ENCODE results near the gene ROR2.
"Not testable (repeated sequence)": the region's sequence is repeated elsewhere in the genome, so short reads cannot be mapped to it uniquely, and the experiment has no call there.

The ROR2 gene

DNA sequence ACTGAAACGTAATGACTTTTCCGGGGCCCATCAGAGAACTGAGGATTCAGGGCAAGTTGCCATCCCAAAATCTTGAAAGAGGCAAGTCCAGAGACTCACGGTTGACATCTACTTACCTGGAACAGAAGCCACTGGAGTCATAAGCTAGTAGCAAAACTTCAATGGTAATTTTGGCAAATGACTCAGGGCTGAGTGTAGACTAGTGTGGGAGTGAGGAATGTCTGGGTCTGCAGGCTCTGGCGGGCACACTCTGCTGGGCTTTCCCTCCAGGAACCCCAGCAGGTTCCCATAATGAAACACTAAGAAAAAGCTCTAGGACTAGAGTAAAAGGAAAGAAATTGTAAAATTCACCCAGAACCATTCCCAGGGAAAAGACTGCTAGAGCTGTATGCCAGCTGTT lies 403.5 kb downstream of the ROR2 start:
- Histone ChIP-seq H3K9ac (ENCODE audit: low read depth, low read length) (no peak overlapping the region), H4K20me1 (ENCODE audit: insufficient read depth, low read length) (no peaks in the 10 kb centered on the region), H3K4me3 (ENCODE audit: low read depth in 1 of 2, low read length in 2 of 2) (no peak overlapping the region), H3K36me3 (ENCODE audit: insufficient read depth, low read length) (no peaks in the 10 kb centered on the region), H3K27me3 (ENCODE audit: insufficient read depth, low read length, poor library complexity) (no peaks in the 10 kb centered on the region), H3K4me1 (ENCODE audit: insufficient read depth, low read length) (no peaks in the 10 kb centered on the region), H3K79me2 (ENCODE audit: insufficient read depth, low read length) (no peaks in the 10 kb centered on the region), H3K9me3 (ENCODE audit: insufficient read depth, low read length, severe bottlenecking) (no peaks in the 10 kb centered on the region), H3K27ac (ENCODE audit: low read length) (no peak overlapping the region), H2AFZ (ENCODE audit: low read depth, low read length) (no peak overlapping the region), H3K4me2 (ENCODE audit: insufficient read depth, low read length) (no peak overlapping the region)
- DNase-seq, result no peak
- no peak for ATAC-seq (ENCODE audit: insufficient read depth, low read depth)
- no peak for TF ChIP-seq EZH2 (IDR thresholded peaks at IDR 0.05; ENCODE audit: borderline replicate concordance, low read depth, low read length, severe bottlenecking)
- TF ChIP-seq, protein P1, sequence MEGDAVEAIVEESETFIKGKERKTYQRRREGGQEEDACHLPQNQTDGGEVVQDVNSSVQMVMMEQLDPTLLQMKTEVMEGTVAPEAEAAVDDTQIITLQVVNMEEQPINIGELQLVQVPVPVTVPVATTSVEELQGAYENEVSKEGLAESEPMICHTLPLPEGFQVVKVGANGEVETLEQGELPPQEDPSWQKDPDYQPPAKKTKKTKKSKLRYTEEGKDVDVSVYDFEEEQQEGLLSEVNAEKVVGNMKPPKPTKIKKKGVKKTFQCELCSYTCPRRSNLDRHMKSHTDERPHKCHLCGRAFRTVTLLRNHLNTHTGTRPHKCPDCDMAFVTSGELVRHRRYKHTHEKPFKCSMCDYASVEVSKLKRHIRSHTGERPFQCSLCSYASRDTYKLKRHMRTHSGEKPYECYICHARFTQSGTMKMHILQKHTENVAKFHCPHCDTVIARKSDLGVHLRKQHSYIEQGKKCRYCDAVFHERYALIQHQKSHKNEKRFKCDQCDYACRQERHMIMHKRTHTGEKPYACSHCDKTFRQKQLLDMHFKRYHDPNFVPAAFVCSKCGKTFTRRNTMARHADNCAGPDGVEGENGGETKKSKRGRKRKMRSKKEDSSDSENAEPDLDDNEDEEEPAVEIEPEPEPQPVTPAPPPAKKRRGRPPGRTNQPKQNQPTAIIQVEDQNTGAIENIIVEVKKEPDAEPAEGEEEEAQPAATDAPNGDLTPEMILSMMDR (IDR thresholded peaks at IDR 0.05; ENCODE audit: borderline replicate concordance, extremely low read depth, low read length, poor library complexity, severe bottlenecking), result no peak

DNA sequence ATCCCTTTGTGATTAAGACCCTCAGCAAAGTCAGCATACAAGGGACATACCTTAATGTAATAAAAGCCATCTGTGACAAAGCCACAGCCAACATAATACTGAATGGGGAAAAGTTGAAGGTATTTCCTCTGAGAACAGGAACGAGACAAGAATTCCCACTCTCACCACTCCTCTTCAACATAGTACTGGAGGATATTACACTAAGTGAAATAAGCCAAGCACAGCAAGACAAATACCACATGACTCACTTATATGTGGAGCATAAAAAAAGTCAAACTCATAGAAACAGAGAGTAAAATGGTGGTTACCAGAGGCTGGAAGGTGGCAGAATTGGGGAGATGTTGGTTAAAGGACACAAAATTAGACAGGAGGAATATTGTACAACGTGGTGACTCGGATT lies 408.3 kb downstream of the ROR2 start:
- ATAC-seq (ENCODE audit: insufficient read depth, low read depth), result no peak
- peaks cover 3% of the 10 kb centered on the region for H3K27me3 ChIP-seq (ENCODE audit: insufficient read depth, low read length, poor library complexity)
- H3K4me1 ChIP-seq (ENCODE audit: insufficient read depth, low read length), result no peaks in the 10 kb centered on the region
- no peaks in the 10 kb centered on the region for H3K36me3 ChIP-seq (ENCODE audit: insufficient read depth, low read length)
- TF ChIP-seq, protein P1 (IDR thresholded peaks at IDR 0.05; ENCODE audit: borderline replicate concordance, extremely low read depth, low read length, poor library complexity, severe bottlenecking), result no peak
- TF ChIP-seq EZH2 (IDR thresholded peaks at IDR 0.05; ENCODE audit: borderline replicate concordance, low read depth, low read length, severe bottlenecking), result no peak
- no peak overlapping the region for H3K4me3 ChIP-seq (ENCODE audit: low read depth in 1 of 2, low read length in 2 of 2)
- DNase-seq, result no peak
- H3K79me2 ChIP-seq (ENCODE audit: insufficient read depth, low read length), result no peaks in the 10 kb centered on the region
- H4K20me1 ChIP-seq (ENCODE audit: insufficient read depth, low read length), result no peaks in the 10 kb centered on the region
- no peak overlapping the region for H2AFZ ChIP-seq (ENCODE audit: low read depth, low read length)
- no peak overlapping the region for H3K27ac ChIP-seq (ENCODE audit: low read length)
- no peaks in the 10 kb centered on the region for H3K9me3 ChIP-seq (ENCODE audit: insufficient read depth, low read length, severe bottlenecking)
- H3K9ac ChIP-seq (ENCODE audit: low read depth, low read length), result no peak overlapping the region
- no peak overlapping the region for H3K4me2 ChIP-seq (ENCODE audit: insufficient read depth, low read length)

DNA sequence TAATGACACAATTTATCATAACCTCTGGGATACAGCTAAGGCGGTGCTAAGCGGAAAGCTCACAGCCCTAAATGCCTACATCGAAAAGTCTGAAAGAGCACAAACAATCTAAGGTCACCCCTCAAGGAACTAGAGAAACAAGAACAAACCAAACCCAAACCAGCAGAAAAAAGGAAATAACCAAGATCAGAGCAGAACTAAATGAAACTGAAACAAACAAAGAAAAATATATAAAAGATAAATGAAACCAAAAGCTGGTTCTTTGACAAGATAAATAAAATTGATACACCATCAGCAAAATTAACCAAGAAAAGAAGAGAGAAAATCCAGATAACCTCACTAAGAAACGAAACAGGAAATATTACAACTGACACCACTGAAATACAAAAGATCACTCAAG lies 409.5 kb downstream of the ROR2 start:
- not testable (repeated sequence) for H3K4me3 ChIP-seq (ENCODE audit: low read depth in 1 of 2, low read length in 2 of 2); H3K9me3 ChIP-seq (ENCODE audit: insufficient read depth, low read length, severe bottlenecking); ATAC-seq (ENCODE audit: insufficient read depth, low read depth); H3K27me3 ChIP-seq (ENCODE audit: insufficient read depth, low read length, poor library complexity); H3K4me1 ChIP-seq (ENCODE audit: insufficient read depth, low read length); H2AFZ ChIP-seq (ENCODE audit: low read depth, low read length); H3K9ac ChIP-seq (ENCODE audit: low read depth, low read length); H4K20me1 ChIP-seq (ENCODE audit: insufficient read depth, low read length); H3K36me3 ChIP-seq (ENCODE audit: insufficient read depth, low read length); H3K27ac ChIP-seq (ENCODE audit: low read length); H3K4me2 ChIP-seq (ENCODE audit: insufficient read depth, low read length); DNase-seq; H3K79me2 ChIP-seq (ENCODE audit: insufficient read depth, low read length)

DNA sequence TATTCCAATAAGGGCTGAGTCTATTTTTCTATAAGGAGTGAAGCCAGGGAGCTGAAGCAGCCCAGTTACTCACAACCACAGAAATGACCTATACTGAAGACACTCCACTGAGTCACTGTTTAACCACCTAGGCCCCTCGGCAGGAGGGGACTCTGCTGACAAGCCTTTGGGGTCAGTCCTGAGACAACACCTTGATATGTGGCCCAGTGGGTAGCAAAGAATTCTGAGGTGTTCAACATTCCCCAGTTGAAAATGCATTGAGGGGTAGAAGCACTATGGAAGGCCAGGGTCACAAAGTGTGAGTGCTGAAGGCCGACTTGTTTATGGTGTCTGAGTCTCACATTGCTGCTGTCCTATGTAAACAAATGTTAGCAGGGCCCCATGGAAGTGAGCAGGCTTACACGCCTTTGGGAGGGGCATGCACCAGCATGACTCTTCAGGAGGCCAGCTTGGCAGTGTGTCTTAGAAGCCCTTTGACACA lies 413.8 kb downstream of the ROR2 start:
- Histone ChIP-seq H4K20me1 (ENCODE audit: insufficient read depth, low read length) (no peaks in the 10 kb centered on the region), H2AFZ (ENCODE audit: low read depth, low read length) (no peak overlapping the region), H3K4me1 (ENCODE audit: insufficient read depth, low read length) (no peaks in the 10 kb centered on the region), H3K9ac (ENCODE audit: low read depth, low read length) (no peak overlapping the region), H3K27me3 (ENCODE audit: insufficient read depth, low read length, poor library complexity) (peaks cover 3% of the 10 kb centered on the region), H3K36me3 (ENCODE audit: insufficient read depth, low read length) (no peaks in the 10 kb centered on the region), H3K27ac (ENCODE audit: low read length) (no peak overlapping the region), H3K4me3 (ENCODE audit: low read depth in 1 of 2, low read length in 2 of 2) (no peak overlapping the region), H3K9me3 (ENCODE audit: insufficient read depth, low read length, severe bottlenecking) (no peaks in the 10 kb centered on the region), H3K79me2 (ENCODE audit: insufficient read depth, low read length) (no peaks in the 10 kb centered on the region), H3K4me2 (ENCODE audit: insufficient read depth, low read length) (no peak overlapping the region)
- DNase-seq (no peak), ATAC-seq (ENCODE audit: insufficient read depth, low read depth) (no peak)
- TF ChIP-seq, protein P1 (IDR thresholded peaks at IDR 0.05; ENCODE audit: borderline replicate concordance, extremely low read depth, low read length, poor library complexity, severe bottlenecking), result no peak
- no peak for TF ChIP-seq EZH2 (IDR thresholded peaks at IDR 0.05; ENCODE audit: borderline replicate concordance, low read depth, low read length, severe bottlenecking)
